ENCODE measurements around the gene ARIH2. TPM values are rescaled to one million over a fixed set of nuclear protein-coding genes. Genes with fewer than 3 reads are reported as not detected.

ARIH2 gene
- total and polyA plus RNA-seq, 2 donors (not counting 3 experiments of a cell fraction or from before 2014, with no cell fraction given): 59.7 to 85.5 TPM

DNA sequence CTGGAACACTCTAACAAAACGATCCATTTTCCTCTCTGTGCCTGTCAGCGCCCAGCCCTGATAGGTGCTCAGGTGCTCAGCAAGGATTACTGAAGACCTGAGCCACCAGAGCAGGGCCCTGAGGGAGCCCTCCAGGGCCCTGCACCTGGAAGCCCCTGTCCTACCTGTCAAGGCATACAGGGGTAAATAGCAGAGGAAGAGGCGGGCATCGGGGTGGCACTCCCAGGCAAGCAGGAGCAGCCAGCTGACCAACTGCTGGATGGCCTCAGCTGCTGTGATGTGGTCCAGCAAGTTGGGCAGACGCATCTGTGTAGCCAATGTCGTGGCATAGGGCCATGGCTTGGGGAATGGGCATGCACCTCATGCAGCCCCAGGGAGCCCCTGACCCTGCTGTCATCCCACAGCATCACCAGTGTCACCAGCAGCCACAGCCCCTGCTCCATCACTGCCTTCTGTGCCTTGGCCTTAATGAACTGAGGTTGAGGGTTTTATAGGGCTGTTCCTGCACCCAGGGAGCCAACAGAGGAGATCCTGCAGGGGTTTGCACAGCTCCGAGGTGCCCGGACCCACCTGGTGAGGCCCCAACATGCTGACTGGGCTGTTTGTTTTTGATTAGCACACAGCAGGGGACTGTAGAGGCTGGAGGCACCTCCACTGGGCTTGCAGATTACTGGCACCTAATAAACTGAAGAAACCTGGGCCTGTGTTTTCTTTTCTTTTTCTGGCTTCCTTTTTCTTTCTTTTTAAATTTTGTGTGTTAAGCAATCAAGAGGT is 80.6 kb downstream of the ARIH2 start:
- Histone ChIP-seq H3K4me3 (replicated peaks in 1 of 3; ENCODE audit: insufficient read depth in 1 of 3, low read depth in 1 of 3, low read length in 3 of 3) (no peak overlapping the region), H3K9me1 (replicated peaks; ENCODE audit: control insufficient read depth, extremely low read depth, insufficient read depth, low read length) (no peaks in the 10 kb centered on the region), H3K9ac (replicated peaks; ENCODE audit: extremely low read depth, insufficient read depth, low read length) (no peak overlapping the region), H4K20me1 (replicated peaks; ENCODE audit: control insufficient read depth, extremely low read depth, insufficient read depth, low read length) (no peaks in the 10 kb centered on the region), H3K79me2 (ENCODE audit: control insufficient read depth, insufficient read depth, low read length) (no peaks in the 10 kb centered on the region), H3K4me2 (ENCODE audit: insufficient read depth, low read length) (no peak overlapping the region), H3K27me3 (ENCODE audit: control insufficient read depth in 2 of 2, insufficient read depth in 2 of 2, low read length in 2 of 2) (no peaks in the 10 kb centered on the region), H3K36me3 (ENCODE audit: control insufficient read depth in 2 of 2, extremely low read depth in 1 of 2, insufficient read depth in 2 of 2, low read length in 2 of 2) (peaks cover 0 to under 1% of the 10 kb centered on the region in 2 experiments), H3K9me3 (replicated peaks; ENCODE audit: control insufficient read depth, insufficient read depth, low read length) (no peaks in the 10 kb centered on the region), H3K4me1 (ENCODE audit: control insufficient read depth, extremely low read depth, insufficient read depth, low read length) (no peaks in the 10 kb centered on the region), H2AFZ (ENCODE audit: low read depth, low read length) (no peak overlapping the region), H3K27ac (ENCODE audit: insufficient read depth, low read depth, low read length) (no peak overlapping the region)
- dilution Hi-C loops (cut with MboI; ENCODE audit: extremely low pct_ligation_motif_present, low sequenced_read_pairs): no loop called here
- intact Hi-C loops (cut with micrococcal nuclease): no loop called here
- ChIA-PET POLR2A (no interaction called here), CTCF (interaction anchor here (1.4 to 2.3 kb wide), 3 partner anchors 10 to 11 kb away, joined by 3 to 8 read pairs (median 5); partner anchors contain the start of gene P4HTM)
- TF ChIP-seq GATA2 (IDR thresholded peaks at IDR 0.05; ENCODE audit: insufficient read depth, insufficient read length, low read depth, low read length): no peak
- no peak for TF ChIP-seq EZH2 (IDR thresholded peaks at IDR 0.05; ENCODE audit: borderline replicate concordance, low read depth, low read length, severe bottlenecking)
- no peak for TF ChIP-seq FOS (IDR thresholded peaks at IDR 0.05; ENCODE audit: borderline replicate concordance, insufficient read depth, low read length)
- TF ChIP-seq MYC (IDR thresholded peaks at IDR 0.05; ENCODE audit: low read depth, low read length): no peak
- TF ChIP-seq, protein P1, sequence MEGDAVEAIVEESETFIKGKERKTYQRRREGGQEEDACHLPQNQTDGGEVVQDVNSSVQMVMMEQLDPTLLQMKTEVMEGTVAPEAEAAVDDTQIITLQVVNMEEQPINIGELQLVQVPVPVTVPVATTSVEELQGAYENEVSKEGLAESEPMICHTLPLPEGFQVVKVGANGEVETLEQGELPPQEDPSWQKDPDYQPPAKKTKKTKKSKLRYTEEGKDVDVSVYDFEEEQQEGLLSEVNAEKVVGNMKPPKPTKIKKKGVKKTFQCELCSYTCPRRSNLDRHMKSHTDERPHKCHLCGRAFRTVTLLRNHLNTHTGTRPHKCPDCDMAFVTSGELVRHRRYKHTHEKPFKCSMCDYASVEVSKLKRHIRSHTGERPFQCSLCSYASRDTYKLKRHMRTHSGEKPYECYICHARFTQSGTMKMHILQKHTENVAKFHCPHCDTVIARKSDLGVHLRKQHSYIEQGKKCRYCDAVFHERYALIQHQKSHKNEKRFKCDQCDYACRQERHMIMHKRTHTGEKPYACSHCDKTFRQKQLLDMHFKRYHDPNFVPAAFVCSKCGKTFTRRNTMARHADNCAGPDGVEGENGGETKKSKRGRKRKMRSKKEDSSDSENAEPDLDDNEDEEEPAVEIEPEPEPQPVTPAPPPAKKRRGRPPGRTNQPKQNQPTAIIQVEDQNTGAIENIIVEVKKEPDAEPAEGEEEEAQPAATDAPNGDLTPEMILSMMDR (IDR thresholded peaks at IDR 0.05; ENCODE audit: extremely low read depth in 1 of 2, insufficient read depth in 1 of 2, low read depth in 1 of 2, low read length in 2 of 2): no peak
- TF ChIP-seq, protein P2, sequence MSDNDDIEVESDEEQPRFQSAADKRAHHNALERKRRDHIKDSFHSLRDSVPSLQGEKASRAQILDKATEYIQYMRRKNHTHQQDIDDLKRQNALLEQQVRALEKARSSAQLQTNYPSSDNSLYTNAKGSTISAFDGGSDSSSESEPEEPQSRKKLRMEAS (IDR thresholded peaks at IDR 0.05; ENCODE audit: insufficient read depth, insufficient read length): no peak
- TF ChIP-seq POLR2AphosphoS5 (IDR thresholded peaks at IDR 0.05; ENCODE audit: insufficient read depth, low read depth, low read length): no peak
- TF ChIP-seq POLR2A (IDR thresholded peaks at IDR 0.05; ENCODE audit: low read depth, low read length): no peak
- FAIRE-seq: no peak
- DNase-seq (ENCODE audit: low read depth, low spot score): no peak
- no TSS peak for BruUV-seq (replicated peaks)

All from endothelial cell of umbilical vein (primary cell).